ENCODE data around the gene SMPDL3A.

DNA sequence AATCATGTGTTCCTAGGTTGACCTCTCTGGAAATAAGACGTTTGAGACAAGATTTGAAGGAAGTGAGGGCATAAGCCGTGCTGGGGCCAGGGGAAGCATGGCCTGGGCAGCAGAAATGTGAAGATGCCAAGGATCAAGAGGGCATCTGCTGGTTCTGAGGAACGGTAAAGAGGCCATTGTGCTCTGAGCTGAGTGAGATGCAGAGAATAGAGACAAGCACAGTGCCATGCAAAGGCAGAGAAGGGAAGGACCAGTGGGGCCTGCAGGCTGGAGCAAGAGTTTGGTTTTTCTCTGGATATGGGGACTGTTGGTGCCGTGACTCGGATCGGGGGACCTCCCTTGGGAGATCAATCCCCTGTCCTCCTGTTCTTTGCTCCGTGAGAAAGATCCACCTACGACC is 50.8 kb downstream of the SMPDL3A start:
- TF ChIP-seq POLR2A (IDR thresholded peaks at IDR 0.05; ENCODE audit: low read depth) (no peak), CTCF (IDR thresholded peaks at IDR 0.05) (no peak), POLR2AphosphoS5 (IDR thresholded peaks at IDR 0.05) (no peak), EP300 (IDR thresholded peaks at IDR 0.05) (no peak)

All from esophagus muscularis mucosa (tissue), 4 donors.